ENCODE data around the gene TMEM256.

DNA sequence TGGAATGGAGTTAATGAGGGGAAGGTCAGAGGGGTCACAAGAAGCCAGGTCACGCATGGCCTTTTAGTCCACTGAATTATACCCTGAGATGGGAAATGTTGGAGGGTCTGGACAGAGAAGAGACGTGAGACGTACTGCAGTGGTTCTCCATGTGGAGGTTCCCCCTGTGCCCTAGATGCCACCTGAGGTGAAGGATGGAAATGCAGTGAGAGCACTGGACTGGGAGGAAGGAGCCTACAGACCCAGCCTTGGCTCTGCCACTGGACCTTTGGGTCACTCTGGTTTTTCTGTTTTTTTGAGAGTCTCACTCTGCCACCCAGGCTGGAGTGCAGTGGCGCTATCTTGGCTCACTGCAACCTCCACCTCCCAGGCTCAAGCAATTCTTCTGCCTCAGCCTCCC, 7.8 kb downstream of the TMEM256 start:
- TF ChIP-seq, protein P1, sequence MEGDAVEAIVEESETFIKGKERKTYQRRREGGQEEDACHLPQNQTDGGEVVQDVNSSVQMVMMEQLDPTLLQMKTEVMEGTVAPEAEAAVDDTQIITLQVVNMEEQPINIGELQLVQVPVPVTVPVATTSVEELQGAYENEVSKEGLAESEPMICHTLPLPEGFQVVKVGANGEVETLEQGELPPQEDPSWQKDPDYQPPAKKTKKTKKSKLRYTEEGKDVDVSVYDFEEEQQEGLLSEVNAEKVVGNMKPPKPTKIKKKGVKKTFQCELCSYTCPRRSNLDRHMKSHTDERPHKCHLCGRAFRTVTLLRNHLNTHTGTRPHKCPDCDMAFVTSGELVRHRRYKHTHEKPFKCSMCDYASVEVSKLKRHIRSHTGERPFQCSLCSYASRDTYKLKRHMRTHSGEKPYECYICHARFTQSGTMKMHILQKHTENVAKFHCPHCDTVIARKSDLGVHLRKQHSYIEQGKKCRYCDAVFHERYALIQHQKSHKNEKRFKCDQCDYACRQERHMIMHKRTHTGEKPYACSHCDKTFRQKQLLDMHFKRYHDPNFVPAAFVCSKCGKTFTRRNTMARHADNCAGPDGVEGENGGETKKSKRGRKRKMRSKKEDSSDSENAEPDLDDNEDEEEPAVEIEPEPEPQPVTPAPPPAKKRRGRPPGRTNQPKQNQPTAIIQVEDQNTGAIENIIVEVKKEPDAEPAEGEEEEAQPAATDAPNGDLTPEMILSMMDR (IDR thresholded peaks at IDR 0.05; ENCODE audit: low read depth, low read length, missing input control): no peak
- TF ChIP-seq, protein P2, sequence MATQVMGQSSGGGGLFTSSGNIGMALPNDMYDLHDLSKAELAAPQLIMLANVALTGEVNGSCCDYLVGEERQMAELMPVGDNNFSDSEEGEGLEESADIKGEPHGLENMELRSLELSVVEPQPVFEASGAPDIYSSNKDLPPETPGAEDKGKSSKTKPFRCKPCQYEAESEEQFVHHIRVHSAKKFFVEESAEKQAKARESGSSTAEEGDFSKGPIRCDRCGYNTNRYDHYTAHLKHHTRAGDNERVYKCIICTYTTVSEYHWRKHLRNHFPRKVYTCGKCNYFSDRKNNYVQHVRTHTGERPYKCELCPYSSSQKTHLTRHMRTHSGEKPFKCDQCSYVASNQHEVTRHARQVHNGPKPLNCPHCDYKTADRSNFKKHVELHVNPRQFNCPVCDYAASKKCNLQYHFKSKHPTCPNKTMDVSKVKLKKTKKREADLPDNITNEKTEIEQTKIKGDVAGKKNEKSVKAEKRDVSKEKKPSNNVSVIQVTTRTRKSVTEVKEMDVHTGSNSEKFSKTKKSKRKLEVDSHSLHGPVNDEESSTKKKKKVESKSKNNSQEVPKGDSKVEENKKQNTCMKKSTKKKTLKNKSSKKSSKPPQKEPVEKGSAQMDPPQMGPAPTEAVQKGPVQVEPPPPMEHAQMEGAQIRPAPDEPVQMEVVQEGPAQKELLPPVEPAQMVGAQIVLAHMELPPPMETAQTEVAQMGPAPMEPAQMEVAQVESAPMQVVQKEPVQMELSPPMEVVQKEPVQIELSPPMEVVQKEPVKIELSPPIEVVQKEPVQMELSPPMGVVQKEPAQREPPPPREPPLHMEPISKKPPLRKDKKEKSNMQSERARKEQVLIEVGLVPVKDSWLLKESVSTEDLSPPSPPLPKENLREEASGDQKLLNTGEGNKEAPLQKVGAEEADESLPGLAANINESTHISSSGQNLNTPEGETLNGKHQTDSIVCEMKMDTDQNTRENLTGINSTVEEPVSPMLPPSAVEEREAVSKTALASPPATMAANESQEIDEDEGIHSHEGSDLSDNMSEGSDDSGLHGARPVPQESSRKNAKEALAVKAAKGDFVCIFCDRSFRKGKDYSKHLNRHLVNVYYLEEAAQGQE (IDR thresholded peaks at IDR 0.05): no peak
- no peak for TF ChIP-seq HNF4A (conservative IDR thresholded peaks at IDR 0.05)
- TF ChIP-seq RXRA (IDR thresholded peaks at IDR 0.05): no peak
- no peak for TF ChIP-seq TAF1 (conservative IDR thresholded peaks at IDR 0.05)
- no peak for TF ChIP-seq RAD21 (IDR thresholded peaks at IDR 0.05)
- TF ChIP-seq, protein P3, sequence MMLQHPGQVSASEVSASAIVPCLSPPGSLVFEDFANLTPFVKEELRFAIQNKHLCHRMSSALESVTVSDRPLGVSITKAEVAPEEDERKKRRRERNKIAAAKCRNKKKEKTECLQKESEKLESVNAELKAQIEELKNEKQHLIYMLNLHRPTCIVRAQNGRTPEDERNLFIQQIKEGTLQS (IDR thresholded peaks at IDR 0.05): no peak
- TF ChIP-seq, protein P4, sequence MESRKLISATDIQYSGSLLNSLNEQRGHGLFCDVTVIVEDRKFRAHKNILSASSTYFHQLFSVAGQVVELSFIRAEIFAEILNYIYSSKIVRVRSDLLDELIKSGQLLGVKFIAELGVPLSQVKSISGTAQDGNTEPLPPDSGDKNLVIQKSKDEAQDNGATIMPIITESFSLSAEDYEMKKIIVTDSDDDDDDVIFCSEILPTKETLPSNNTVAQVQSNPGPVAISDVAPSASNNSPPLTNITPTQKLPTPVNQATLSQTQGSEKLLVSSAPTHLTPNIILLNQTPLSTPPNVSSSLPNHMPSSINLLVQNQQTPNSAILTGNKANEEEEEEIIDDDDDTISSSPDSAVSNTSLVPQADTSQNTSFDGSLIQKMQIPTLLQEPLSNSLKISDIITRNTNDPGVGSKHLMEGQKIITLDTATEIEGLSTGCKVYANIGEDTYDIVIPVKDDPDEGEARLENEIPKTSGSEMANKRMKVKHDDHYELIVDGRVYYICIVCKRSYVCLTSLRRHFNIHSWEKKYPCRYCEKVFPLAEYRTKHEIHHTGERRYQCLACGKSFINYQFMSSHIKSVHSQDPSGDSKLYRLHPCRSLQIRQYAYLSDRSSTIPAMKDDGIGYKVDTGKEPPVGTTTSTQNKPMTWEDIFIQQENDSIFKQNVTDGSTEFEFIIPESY (IDR thresholded peaks at IDR 0.05): no peak
- no peak for TF ChIP-seq GABPA (IDR thresholded peaks at IDR 0.05 in 1 of 2, conservative IDR thresholded peaks at IDR 0.05 in 1 of 2)
